NCI-H2227 (cell line): ENCODE results near the gene PDZD4.
A peak's percentile ranks its signal among the peaks of the same experiment; 100 is the strongest.

Experiments
- DNase-seq: peaks from one replicate; lab custom pipeline; 2025; ENCODE audit not compliant: unreplicated experiment; lab: John Stamatoyannopoulos, UW

Gene PDZD4

GRCh38 chrX:153812220-153812619 is 18.1 kb downstream of the PDZD4 start:
- peak; percentile 82 for DNase-seq

GRCh38 chrX:153807976-153808375 is 22.4 kb downstream of the PDZD4 start:
- no peak for DNase-seq

DNA sequence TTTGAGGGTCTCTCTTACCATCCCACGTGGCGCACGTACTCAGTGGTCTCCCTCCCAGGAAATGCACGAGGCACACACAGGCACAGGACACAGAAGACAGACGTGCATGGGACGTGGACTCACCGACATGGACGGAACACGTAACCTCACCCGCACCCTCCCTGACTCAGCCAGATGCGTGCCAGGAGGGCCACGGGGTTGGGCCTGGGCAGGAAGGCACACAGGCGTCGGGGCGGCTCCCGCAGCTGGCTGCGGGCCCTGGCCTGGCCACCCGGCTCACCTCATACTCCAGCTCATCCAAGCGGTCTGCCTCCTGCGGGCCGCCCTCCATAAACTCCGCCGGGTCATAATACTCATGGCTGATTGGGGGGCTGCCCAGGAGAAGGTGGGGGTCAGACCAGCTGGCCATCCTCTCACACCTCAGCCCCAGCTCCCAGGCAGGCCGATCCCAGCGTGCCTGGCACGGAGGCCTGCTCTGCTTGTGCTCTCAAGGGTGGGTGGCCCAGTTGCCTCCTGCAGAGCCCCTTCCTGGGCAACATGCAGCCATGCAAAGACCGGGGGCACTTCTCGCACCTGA is 23.3 kb downstream of the PDZD4 start:
- no peak for DNase-seq

GRCh38 chrX:153805436-153805835 is 24.9 kb downstream of the PDZD4 start:
- DNase-seq, result no peak

DNA sequence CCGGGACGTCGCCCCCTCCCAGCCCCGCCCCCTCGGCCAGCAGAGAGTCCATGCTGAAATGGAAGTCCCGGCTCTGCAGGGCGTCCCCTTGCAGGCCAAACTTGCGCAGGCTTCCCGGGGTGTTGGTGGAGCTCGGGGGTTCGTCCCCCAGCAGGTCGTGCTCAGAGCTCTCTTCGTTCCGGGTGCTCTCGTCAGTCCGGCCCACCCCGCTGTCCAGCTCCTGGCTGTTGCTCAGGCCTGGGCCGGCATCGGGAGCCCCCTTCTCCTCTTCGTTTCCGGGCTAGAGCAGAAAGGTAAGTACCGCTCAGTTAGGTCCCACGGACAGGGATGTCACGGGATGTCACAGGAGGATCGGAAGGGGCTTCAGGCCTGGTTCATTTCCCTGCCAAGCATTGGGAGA is 25.7 kb downstream of the PDZD4 start:
- DNase-seq, result no peak

DNA sequence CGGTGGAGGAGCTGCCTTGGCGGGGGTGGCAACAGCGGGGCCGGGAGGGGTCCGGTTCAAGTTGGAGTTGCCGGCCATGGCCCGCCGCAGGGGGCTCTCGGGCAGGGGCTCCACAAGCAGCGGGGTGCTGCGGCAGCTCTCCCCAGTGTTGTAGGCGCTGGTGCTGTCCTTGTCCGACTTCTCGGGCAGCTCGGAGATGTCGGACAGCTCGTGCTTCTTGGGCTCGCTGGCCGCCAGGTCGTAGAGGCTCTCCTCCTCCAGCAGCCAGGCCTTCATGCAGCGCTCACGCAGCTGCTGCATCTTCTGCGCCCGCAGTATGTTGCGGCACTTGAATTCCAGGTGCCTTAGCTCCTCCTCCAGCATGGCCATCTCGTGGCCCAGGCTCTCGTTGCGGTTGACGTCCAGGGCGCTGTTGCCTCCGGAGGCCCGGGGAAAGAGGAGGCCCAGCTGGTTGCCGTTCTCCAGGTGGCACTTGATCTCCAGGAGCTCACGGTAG is 26.2 kb downstream of the PDZD4 start:
- no peak for DNase-seq

DNA sequence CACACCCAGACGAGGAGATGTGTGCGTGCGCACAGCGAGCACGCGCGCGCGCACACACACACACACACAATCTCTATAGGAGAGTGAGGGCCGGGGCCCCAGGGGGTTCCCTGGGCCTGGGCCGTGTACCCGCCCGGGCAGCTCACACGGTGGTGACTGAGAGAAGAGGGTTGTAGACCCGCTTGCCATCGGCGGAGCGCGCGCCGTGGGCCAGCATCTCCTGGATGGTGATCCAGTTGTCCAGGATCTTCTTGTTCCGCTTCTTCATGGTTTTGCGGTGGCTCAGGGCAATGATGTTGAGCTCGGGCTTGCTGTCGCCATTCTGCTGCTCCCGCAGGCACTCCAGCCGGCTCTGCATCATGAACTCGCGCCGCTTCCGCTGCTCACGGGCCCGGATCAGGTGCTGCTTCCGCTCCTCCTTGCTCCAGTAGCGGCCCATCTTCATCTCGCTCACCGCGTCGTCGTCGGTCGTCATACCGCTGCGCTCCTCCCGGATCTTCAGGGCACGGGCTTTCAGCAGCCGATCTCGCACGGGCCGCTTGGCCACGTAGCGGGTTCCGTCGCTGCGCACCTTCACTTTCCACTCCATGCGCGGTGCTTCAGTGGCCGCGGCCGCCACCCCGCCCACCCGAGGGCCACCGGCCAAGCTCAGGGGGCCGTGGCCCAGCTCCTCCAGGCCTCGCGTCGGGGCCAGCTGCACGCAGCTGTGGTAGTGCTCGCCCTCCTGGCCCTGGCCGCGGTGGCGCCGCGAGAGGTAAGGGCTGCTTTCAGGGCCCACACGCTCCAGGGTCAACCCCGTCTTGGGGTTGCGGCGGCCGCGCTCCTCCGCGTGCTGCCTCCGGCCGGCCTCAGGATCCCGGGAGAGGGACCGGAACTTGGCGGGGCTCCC is 26.9 kb downstream of the PDZD4 start:
- DNase-seq, result no peak

GRCh38 chrX:153802513-153803045 is 27.8 kb downstream of the PDZD4 start:
- no peak for DNase-seq

DNA sequence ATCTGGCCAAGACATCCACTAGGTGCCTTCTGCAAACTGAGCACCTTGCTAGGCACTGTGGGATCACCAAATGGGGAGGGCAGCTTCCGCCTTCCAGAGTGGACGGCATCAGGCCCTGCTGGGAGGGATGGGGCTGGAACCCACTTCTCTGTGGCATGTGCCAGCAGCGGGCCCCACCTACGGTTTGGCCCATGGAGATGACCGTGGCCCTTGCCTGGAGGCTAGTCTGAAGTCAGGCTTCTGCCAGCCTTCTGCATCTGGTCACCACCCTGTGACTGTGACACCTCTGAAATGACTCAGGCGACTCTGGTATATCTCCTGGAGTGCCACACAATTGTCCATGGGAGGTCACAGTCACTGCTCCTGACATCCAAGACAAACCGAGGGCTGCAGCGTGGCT is 28.7 kb downstream of the PDZD4 start:
- no peak for DNase-seq

GRCh38 chrX:153800746-153801145 is 29.6 kb downstream of the PDZD4 start:
- DNase-seq, result no peak

DNA sequence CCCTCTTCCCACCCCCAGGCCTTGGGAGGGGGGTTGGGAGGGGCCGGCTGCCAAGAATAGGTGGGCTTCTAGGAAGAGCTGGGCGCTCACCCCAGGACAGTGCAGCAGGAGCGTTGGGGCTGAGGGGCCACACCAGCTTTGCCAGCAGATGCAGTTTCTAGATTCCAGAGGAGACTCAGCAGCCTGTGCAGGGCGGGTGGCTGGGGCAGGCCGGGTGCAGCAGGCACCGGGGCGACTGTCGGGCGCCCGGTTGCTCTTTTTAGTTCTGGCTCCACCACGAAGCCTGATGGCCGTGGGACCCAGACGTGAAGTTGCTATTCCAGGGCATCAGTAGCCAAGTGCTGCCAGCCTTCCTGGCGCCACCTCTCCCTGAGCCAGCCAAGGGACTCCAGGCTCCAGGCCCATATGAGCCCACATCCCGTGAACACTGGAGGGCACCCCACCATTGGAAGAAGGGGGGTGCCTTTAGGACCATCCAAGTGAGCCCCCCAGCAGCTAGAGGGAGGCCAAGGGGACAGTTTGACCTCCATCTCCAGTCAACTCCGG is 30.1 kb downstream of the PDZD4 start:
- no peak for DNase-seq

DNA sequence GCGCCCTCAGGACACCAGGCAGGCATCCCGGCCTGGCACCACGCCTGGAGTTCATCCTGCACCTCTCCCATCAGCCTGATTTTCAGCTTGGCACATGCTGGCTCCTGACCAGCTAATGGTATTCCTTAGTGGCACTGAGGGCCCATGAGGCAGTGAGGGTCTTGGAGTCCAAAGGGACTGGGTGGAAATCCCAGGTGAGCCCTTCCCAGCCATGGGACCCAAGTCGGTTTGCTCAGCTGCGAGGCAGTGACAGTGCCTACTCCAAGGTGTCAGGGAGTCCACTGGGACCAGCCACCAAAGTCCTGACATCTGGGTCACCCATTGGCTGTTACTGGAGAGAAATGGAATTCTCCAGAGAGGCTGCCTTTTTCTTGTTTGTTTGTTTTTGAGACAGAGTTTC is 31.0 kb downstream of the PDZD4 start:
- no peak for DNase-seq

DNA sequence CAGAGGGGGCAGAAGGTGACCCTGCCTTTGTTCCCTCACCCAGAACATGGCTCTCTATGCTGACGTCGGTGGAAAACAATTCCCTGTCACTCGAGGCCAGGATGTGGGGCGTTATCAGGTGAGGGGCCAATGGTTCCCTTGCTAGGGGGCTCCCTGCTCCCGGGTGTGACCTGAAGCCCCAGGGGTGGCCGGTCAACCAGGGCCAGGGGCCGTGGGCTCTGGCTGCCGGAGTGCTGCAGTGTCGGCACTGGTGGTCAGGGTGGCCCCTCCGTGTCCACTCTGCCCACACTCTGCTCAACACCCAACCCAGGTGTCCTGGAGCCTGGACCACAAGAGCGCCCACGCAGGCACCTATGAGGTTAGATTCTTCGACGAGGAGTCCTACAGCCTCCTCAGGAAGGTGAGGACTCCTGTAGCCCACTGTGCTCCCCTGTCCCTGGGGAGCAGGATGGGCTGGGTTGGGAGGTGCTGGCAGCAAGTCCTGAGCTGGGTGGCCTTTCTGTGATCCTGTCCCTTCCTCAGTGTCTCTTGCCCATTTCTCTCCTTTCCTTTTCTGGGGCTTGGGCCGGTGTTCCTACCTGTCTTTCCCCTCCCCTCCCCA is 32.8 kb downstream of the PDZD4 start:
- DNase-seq, result no peak

- DNase-seq, result no peak
These were observed 35.2 kb downstream of the PDZD4 start for GRCh38 chrX:153794897-153795816.

GRCh38 chrX:153794018-153794896 is 36.1 kb downstream of the PDZD4 start, which contains the start of the genes IDH3G and SSR4:
Gene IDH3G, minus strand, starts transcription at chrX:153794375. Its CDS starts 49 bp downstream, at chrX:153794326.
Gene SSR4, plus strand, starts transcription at chrX:153794668. Its CDS starts 20 bp downstream, at chrX:153794688.
- peak; percentile 97 for DNase-seq

- no peak for DNase-seq
These were observed 37.1 kb downstream of the PDZD4 start for GRCh38 chrX:153793291-153793690.

- no peak for DNase-seq
These were observed 38.0 kb downstream of the PDZD4 start for GRCh38 chrX:153792368-153792767.

DNA sequence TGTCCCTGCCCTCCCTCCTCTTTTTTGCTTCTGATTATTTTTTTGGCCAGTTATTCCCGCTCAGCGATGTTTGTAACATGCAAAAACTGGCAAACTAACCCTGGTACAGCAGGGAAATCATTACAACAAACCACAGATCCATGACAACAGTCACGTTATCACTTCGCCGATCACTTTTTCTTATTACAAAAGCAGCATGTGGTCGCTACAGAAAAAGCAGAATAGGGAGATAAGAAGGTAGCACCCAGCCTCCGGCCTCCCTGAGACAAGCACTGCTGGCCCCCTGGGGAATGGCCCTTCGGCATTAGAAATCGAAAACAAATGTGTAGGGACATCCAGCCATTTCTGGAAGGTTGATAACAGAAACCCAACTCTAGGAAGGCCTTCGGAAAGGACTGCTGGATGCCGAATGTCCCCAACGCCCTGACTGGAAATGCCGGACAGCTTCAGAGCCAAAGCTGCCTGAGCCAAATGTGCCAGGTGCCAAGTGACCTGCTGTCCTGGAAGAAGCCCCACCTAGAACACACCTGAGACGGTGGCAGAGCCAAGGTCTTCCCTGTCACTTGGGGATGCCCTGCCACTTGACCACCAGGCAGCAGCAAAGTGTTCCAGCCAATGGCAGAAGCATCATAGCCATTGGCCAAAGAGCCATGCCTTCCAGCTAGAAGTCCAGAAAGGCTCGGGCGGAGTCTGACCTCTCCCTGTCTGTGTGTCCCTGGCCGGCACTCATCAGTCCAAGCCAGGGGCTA is 39.1 kb downstream of the PDZD4 start:
- no peak for DNase-seq

- no peak for DNase-seq
These were observed 40.7 kb downstream of the PDZD4 start for GRCh38 chrX:153789654-153790053.
